PC-3 (cell line): Measurements from ENCODE around the gene CUL4A.

Experiments used
- CTCF ChIP-seq: fragments of 300-600 bp; sonication (generic); conservative IDR thresholded peaks from 2 replicates; pipeline ENCODE4 v1.5.1; 2017; ENCODE audit warnings: antibody characterized with exemption, low read depth, mild to moderate bottlenecking, low read length
- EZH2phosphoT487 ChIP-seq: fragments of 300-600 bp; sonication (generic); IDR thresholded peaks from 2 replicates; pipeline ENCODE4 v1.6.1; 2018; ENCODE audit warnings: mild to moderate bottlenecking, antibody characterized with exemption, low read length, borderline replicate concordance

DNA sequence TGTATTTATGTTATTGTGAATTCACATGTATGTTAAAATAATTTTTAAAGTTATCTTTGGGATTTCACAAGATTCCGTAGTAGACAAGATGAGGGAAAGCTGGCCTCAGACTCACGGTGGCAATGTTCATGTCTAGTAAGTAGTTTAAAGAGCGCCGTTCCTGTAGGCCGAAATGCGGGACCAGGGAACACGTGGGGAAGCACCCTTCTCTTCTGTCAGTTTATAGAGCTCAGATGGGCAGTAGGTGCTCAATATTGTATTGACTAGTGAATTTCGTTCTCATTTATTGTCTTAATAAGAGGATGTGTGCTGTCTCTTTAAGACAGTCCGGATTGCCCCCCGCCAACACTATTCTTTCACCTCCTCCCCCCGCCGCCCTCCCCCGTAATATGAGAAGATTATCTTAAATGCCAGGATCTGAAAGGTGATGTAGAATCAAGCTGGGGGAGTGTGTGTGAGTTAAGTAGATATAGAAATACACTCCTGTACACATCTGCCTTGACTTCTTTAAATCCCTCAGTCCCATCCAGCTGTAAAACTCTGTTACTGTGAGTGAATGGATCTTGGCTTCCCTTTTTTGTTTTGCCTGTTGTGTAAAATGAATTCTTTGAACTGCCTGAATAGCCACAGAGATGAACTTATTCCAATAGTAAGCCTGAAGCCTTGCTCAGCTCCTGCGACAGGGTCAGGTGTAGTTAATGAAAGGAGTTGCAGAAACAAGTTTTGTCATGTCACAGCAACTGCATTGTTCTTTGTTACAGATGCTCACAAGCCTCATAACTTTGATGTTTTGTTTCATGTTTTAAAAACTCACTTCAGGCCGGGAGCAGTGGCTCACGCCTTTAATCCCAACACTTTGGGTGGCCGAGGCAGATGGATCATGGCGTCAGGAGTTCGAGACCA, 88.9 kb downstream of the CUL4A start:
- TF ChIP-seq CTCF: no peak
- TF ChIP-seq EZH2phosphoT487: no peak
